SIG-M5 (cell line): ENCODE results near the gene ZNF790.
"Not testable (repeated sequence)": the region's sequence is repeated elsewhere in the genome, so short reads cannot be mapped to it uniquely, and the experiment has no call there.

Experiments
- DNase-seq: peaks from one replicate; lab custom pipeline; 2025; lab: John Stamatoyannopoulos, UW

ZNF790 gene

DNA sequence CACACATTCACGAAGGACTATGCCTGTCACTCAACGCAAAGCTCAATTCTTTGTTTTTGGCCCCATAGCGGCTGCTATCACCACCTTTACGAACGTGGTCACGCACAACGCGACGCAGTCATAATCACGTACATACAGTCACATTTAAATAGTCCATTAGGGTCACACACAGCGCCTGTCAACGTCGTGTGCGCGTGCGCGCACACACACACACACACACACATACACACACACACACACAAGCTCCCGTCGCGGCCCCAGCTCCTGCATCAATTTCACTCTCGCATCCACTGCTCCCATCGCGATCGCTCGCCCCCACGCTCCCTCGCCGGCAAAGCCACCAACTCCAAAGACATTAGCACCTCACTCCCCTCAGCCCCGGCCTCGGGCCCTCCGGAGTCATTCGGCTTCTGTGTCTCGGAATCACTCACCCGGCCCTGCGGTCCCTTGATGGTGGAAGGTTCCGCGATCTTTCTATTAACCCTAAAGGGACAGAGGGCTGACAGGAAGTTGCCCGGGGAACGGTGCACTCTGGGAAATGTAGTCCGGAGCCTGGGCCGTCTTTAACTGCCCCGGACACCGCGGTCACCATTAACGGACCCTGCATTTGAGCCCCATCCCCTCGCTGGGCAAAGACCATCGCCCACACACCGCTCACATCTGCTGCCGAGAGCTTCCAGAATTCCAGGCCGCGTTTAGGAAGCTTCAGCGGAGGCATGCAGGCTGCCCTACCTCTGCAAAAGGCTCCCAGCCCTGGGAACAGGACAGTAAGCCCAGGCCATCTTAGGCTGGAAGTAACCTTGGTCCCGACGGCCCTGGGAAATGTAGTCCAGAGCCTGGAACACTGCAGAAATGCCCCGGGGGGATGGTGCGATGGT lies at the start of gene ZNF790:
Gene ZNF790 (minus strand): TSS at position 482 of the 878 bp plus-strand sequence. CDS start 12,768 bp downstream, outside the sequence.
- DNase-seq = no peak

DNA sequence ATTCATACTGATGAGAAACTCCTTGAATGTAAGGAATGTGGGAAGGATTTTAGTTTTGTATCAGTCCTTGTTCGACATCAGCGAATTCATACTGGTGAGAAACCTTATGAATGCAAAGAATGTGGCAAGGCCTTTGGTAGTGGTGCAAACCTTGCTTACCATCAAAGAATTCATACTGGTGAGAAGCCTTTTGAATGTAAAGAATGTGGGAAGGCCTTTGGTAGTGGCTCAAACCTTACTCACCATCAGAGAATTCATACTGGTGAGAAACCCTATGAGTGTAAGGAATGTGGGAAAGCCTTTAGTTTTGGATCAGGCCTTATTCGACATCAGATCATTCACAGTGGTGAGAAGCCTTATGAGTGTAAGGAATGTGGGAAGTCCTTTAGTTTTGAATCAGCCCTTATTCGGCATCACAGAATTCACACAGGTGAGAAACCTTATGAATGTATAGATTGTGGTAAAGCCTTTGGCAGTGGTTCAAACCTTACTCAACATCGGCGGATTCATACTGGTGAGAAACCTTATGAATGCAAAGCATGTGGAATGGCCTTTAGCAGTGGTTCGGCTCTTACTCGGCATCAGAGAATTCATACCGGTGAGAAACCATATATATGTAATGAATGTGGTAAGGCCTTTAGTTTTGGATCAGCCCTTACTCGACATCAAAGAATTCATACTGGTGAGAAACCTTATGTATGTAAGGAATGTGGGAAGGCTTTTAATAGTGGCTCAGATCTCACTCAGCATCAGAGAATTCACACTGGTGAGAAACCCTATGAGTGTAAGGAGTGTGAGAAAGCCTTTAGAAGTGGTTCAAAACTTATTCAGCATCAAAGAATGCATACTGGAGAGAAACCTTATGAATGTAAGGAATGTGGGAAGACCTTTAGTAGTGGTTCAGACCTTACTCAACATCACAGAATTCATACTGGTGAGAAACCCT lies 39.1 kb upstream of the ZNF790 start:
- no peak for DNase-seq

DNA sequence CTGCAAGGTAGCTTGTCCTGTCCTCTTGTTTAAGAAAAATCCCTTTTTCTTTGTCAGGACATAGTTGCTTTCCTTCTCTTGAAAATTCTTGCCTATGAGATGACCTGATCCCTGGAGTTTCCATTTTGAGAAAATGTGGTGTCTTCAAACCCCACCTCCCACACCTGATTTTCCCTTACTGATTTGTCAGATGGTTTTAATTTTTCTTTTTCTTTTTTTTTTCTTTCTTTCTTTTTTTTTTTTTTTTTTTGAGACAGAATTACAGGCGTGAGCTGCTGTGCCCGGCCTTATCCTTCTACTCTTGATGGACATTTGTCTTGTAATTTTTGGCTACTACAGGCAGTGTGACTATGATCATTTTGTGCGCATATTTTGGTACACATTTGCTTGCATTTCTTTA lies 13.7 kb upstream of the ZNF790 start:
- DNase-seq = no peak

DNA sequence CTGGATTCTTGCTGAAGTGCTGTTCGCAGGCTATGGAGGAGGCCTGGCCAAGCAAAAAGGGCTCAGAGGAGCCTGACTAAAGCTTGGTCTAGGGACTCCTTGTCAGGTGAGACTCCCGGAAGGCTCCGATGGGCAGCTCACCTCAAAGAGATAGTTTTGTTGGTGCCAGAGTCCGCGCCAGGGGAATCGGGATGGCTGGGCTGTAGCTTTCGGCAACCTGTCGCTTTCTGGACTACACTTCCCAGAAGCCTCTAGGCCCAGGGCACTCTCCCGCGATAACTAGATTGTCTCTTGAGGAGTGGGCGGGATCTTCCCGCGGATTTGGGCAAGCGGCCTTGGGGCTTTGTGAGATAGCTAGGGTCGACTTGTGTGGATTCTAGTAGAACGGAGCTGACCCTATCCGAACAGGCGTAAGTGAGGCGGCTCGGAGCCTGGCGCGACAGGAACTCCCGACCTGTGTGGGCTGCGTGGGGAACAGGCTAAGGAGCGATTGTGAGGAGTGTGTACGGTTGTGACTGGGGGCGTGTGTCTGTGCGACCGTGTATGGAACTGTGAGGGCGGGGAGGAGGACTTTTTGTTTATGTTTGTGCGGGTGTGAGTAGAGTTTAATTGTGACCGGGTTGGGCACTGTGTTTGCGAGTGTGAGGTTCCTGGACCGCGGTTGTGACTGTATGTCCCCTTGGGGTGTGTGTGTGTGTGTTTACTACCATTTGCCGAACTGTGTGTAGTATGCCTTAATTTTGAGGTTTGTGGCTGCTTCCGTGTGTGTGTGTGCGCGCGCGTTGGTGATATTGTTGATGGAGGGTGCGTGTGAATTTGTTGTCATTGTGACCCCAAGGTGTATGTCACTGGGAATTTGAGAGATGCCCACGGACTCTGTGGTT lies 12.6 kb upstream of the ZNF790 start, which contains the start of gene ZNF345:
Gene ZNF345 (plus strand): TSS at position 318 of the 884 bp plus-strand sequence. CDS start 25,955 bp downstream, outside the sequence.
- peak; percentile 74 for DNase-seq

GRCh38 chr19:36849701-36850558 lies 11.7 kb upstream of the ZNF790 start:
- DNase-seq = peak; percentile 23

GRCh38 chr19:36847968-36848367 lies 9.8 kb upstream of the ZNF790 start:
- no peak for DNase-seq

DNA sequence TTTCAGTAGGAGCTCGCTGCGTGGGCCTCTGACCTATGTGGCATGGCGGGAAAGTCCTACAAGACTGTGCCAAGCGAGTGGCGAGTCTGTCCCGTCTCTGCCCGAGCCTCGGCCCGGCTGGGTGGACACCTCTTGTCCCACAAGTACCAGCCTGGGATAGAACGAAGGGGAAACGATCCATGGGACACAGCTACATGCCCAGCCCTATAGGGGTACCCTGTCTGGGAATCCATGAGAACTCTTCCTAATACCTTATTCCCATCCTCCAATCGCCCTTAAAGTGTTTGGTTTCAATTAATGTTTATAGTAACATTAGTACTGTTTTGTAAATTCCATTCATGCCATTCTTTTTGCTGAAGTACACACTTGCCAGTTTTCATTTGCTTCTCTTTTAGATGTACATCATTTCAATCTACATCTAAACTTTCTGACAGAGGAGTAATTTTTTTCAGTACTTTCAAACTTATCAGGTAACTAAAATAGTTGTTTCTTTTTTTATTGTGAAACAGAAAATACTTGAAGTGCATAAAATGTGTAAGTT lies 667 bp upstream of the ZNF790 start:
- DNase-seq = no peak

DNA sequence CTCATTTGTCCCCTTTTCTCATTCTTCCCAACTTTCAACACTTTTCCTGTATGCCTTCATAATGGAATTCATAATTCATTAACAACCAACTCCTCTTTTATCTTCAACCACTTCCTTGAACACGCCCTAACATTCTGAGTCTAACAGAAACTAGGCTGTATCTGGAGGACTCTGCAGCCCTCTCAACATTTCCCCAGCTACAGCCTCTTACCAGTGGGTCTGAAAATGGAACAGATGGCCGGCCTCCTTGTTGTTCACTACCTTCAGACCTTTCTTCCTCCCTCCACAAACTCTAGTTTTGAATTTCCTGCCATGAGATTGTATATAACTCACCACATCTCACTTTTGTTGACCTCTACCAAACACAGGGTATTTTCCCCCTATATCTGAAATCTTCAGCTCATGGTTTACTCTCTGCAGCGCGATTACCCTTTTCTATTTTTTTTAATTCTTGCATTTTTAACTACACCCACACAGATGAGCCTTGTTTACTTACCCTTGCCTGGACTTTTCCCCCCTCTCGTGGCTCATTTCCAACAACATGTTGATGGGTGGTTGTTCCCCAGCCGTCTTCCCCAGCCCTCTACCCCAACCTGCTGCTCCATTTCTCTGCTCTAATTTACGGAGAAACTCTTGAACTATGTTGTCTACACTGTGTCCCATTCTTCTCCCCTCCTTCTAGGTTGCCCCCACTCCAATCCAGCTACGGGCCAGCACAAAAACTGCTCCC lies 846 bp downstream of the ZNF790 start:
- no peak for DNase-seq

GRCh38 chr19:36833430-36833829 lies 4.8 kb downstream of the ZNF790 start:
- DNase-seq = no peak

GRCh38 chr19:36821758-36822157 lies 16.4 kb downstream of the ZNF790 start:
- DNase-seq = no peak

DNA sequence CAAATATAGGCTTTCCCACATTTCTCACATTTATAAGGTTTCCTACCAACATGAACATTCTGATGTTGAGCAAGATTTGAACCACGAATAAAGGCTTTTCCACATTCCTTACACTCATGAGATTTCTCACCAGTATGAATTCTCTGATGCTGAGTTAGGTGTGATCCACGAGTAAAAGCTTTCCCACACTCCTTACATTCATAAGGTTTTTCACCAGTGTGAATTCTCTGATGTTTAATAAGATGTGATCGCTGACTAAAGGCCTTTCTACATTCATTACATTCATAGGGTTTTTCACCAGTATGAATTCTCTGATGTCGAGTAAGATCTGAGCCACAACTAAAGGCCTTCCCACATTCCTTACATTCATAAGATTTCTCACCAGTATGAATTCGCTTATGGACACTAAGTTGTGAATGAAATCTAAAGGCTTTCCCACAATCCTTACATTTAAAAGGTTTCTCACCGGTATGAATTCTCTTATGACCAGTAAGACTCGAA lies 19.0 kb downstream of the ZNF790 start:
- DNase-seq = no peak

GRCh38 chr19:36807029-36807428 lies 31.2 kb downstream of the ZNF790 start:
- DNase-seq = no peak

- DNase-seq = no peak
Measured at GRCh38 chr19:36805364-36805763, 32.8 kb downstream of the ZNF790 start.

DNA sequence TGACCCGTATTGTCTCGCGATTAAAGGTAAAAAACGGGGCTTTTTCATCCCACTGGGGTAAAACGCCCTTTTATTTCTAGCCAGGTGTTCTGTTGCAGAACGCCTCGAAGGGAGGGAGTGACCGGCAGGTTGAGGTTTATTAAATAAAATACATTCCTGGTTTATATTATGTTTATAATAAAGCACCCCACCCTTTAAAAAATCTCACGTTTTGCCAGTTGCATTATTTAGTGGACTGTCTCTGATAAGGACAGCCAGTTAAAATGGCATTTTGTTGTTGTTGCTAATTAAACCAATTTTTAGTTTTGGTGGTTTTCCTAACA lies 40.4 kb downstream of the ZNF790 start:
- DNase-seq = no peak

GRCh38 chr19:36796714-36796992 lies 41.5 kb downstream of the ZNF790 start:
- no peak for DNase-seq

DNA sequence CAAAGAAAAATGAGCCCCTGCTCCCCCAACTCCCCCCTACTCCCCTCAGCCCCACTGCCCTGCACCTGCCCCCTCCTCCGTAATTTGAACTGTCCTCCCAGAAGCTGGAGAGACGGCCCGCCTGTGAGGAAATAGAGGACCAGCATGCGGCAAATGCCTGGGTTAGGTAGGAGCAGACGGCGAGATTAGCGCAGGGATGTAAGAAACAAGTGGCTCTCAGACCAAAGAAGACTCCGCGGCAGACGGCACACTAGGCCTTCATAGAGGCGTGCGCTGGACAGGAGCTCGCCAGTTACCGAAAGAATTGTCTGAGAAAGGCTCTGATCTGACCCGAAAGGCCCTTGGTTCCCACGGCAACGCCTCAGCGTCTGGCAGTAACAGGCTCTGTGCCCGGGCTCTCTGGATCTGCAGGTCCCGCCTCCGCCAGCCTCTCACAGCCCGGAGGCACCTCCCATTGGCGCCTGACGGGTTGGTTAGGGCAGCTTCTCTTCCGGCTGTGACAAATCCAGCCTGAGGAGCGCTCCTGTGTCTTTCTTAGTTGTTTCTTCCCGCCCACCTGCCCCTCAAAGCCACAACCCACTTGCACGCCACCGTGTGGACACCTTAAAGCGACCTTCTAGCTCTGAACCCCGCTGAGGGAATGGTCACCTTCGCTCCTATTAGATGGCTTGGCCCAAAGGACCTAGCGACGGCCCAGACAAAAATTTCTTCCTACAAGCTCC lies 46.6 kb downstream of the ZNF790 start:
- not testable (repeated sequence) for DNase-seq

DNA sequence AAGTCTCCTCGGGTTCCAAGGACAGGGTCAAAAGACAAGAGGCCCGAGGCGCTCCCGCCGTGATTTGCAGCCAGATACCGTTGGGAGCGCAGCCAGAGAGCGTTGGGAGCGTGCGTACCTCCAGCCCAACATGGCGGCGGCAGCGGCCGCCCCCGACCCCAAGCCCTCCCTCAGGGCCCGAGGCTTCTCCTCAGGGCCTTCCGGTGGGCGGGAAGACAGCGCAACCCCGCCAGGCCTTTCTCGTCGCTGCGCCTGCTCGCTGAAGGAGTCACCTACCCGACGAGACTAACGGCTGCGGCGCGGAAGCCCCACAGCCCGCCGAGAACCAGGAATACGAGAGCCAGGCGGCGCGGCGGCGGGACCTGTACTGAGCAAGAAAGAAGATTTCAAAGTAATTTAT lies 62.4 kb downstream of the ZNF790 start:
- no peak for DNase-seq

DNA sequence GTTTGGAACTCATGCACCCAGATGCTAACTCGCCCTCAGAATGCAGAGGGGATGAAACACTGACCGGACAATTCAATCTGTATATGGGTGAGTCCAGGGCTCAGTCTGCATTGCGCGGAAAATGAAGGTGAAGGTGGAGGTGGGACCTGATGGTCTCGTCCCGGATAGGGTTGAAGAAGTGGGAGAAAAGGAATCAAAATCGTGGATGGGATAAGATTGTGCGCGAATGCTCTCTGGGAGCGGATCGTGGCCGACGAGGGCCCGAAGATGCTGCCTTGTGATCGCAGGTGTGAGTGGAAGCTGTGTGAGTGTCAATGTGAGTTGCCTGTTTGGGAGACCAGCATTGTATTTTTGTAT lies 65.0 kb downstream of the ZNF790 start:
- DNase-seq = no peak
